Breast epithelium (tissue), 4 donors: ENCODE results near the gene TPCN2. TPM values are rescaled to one million over a fixed set of nuclear protein-coding genes. Genes with fewer than 3 reads are reported as not detected.
A peak's percentile ranks its signal among the peaks of the same experiment; 100 is the strongest.

Experiments used
- DNase-seq, 2 donors: peaks; one replicate each; pipeline ENCODE4 v3.0.0-alpha.2; 2019; ENCODE audit warnings: low spot score in 2 of 2
- H3K27ac ChIP-seq, 2 donors: fragments of 200-600 bp; sonication (generic) in 1 of 2; one replicate each; pipeline ENCODE4 v1.5.1; 2016 to 2019; ENCODE audit warnings: mild to moderate bottlenecking in 1 of 2
- H3K27me3 ChIP-seq, 2 donors: fragments of 200-600 bp; sonication (generic) in 1 of 2; one replicate each; pipeline versions ENCODE4 v1.5.1 to v1.6.0; 2017 to 2019; ENCODE audit warnings: control low read depth in 1 of 2, mild to moderate bottlenecking in 1 of 2
- H3K36me3 ChIP-seq: fragments of 200-600 bp; one replicate; pipeline ENCODE4 v1.5.1; 2019
- H3K4me1 ChIP-seq, 2 donors: fragments of 200-600 bp; sonication (generic); one replicate each; pipeline ENCODE4 v1.5.1; 2016 to 2019; ENCODE audit warnings: control low read depth in 1 of 2
- H3K4me3 ChIP-seq, 3 donors: fragments of 200-600 bp; sonication (generic); 1 replicate in 2 of 3; 2 replicates in 1 of 3; pipeline ENCODE4 v1.5.1; 2016 to 2019; ENCODE audit warnings: mild to moderate bottlenecking in 3 of 3, moderate library complexity in 2 of 3
- H3K9me3 ChIP-seq, 2 donors: fragments of 200-600 bp; sonication (generic) in 1 of 2; one replicate each; pipeline ENCODE4 v1.5.1; 2016 to 2019; ENCODE audit warnings: control low read depth in 1 of 2
- POLR2A ChIP-seq: fragments of 450-650 bp; IDR thresholded peaks from one replicate; pipeline ENCODE4 v1.6.1; 2016; ENCODE audit warnings: antibody characterized with exemption, mild to moderate bottlenecking, moderate library complexity
- POLR2AphosphoS5 ChIP-seq, 3 donors: sonication (generic); formaldehyde crosslinking; IDR thresholded peaks; one replicate each; pipeline ENCODE4 v1.6.1; 2017; ENCODE audit warnings: antibody characterized with exemption in 3 of 3
- intact Hi-C: fragments of 100-400 bp; cut with DNase I; formaldehyde crosslinking; loops from one replicate; pipeline ENCODE4 v1.15.1; 2023; ENCODE audit warnings: low total_unique reads
- total RNA-seq, 3 donors: library from RNA; depleted of rRNA; stranded (reverse); fragments of >200 nt; gene quantifications; one replicate each; pipeline ENCODE4 v1.1.0, GENCODE V29; 2016
- TF ChIP-seq, protein P1 (sequence below), 3 donors: fragments of 450-650 bp; IDR thresholded peaks; one replicate each; pipeline ENCODE4 v1.5.1; 2016 to 2017; ENCODE audit warnings: antibody characterized with exemption in 3 of 3, mild to moderate bottlenecking in 3 of 3, moderate library complexity in 3 of 3

TPCN2 gene
- total RNA-seq, 3 donors from 2014 or later: 13.0 to 18.0 (median 13.8) TPM

DNA sequence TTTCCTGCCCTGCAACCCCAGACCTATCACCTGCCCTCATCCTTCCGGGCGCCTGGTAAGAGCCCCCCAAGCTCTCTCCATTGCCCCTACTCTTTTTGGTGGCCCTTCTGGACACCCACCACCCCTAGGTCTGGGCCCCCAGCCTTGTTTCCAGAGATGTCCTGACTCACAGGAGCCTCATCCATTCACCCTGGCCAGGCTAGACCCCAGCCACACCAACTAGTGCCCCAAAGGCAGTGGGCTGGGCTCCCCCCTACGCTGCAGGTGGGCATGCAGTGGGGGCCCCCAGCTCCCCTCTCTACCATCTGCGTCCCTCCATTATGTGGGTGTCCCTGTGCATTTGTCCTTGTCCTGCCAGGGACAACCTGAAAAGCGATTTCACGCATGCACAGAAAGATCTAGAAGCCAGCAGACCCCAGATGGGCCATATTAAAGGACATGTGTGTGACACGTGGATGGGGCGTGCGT, 37.1 kb upstream of the TPCN2 start:
- H3K4me1 ChIP-seq: peaks cover 0 to 10% of the 10 kb centered on the region in 2 donors

DNA sequence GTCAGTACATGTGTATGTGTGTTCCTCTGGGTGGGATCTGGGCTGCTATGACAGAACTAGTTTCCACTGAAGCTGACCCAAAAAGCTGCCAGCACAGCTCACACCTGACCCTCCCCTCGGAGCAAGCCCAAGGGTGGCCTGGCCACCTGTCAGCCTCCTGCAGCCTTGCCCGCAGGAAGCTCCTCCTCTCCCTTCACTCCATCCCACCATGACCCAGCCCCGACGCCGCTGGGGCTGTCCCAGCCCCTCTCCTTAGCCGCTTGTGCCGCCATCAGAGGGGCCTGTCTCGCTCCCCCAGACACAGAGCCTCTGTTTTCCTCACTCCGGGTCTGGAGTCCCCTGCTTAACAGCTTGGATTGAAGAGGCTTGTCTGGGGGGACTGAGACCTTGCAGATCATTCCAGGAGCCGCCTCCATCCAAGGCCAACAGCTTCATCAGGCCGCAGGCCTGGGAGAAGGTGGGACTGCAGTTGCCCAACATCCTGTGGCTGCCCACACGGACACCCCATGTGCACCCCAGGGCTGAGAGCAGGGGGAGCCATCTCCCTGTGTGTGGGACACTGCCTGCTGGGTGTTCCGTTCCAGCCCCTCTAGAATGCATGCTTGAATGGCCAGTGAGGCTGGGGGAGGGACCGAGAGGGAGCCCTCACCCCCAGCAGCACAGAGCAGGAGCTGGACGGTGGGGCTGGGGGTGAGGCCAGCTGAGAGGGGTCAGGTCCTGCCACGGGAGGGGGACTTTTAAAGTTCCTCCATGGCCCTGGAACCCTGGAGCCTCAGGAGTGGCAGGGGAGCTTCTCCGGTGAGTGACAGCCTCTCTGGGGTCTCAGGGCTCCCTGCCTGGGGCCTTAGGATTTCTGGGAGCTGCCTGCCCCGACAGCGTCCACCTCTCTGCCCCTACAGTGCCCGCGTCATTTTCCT, 36.4 kb upstream of the TPCN2 start:
- no peak for DNase-seq
- Histone ChIP-seq H3K36me3 (no peaks in the 10 kb centered on the region), H3K9me3 (no peaks in the 10 kb centered on the region), H3K27ac (peak overlapping the region; percentile 75 to 95), H3K27me3 (peaks cover 0 to 14% of the 10 kb centered on the region in 2 donors), H3K4me1 (peaks cover 0 to 10% of the 10 kb centered on the region in 2 donors), H3K4me3 (peak overlapping the region; percentile 46 to 70 (median 53))
- TF ChIP-seq, protein P1, sequence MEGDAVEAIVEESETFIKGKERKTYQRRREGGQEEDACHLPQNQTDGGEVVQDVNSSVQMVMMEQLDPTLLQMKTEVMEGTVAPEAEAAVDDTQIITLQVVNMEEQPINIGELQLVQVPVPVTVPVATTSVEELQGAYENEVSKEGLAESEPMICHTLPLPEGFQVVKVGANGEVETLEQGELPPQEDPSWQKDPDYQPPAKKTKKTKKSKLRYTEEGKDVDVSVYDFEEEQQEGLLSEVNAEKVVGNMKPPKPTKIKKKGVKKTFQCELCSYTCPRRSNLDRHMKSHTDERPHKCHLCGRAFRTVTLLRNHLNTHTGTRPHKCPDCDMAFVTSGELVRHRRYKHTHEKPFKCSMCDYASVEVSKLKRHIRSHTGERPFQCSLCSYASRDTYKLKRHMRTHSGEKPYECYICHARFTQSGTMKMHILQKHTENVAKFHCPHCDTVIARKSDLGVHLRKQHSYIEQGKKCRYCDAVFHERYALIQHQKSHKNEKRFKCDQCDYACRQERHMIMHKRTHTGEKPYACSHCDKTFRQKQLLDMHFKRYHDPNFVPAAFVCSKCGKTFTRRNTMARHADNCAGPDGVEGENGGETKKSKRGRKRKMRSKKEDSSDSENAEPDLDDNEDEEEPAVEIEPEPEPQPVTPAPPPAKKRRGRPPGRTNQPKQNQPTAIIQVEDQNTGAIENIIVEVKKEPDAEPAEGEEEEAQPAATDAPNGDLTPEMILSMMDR (IDR thresholded peaks at IDR 0.05): no peak
- TF ChIP-seq POLR2AphosphoS5 (IDR thresholded peaks at IDR 0.05): peak in 1 of 3 donors; percentile 25
- intact Hi-C loops: no loop called here

More for the DNA sequence above, 37.1 kb upstream of the TPCN2 start:
- Histone ChIP-seq H3K9me3 (no peaks in the 10 kb centered on the region), H3K36me3 (no peaks in the 10 kb centered on the region), H3K27me3 (peaks cover 0 to 14% of the 10 kb centered on the region in 2 donors), H3K4me3 (peak overlapping the region; percentile 46 to 70 (median 53)), H3K27ac (peak overlapping the region; percentile 42 to 95)
- no peak for DNase-seq
- TF ChIP-seq, protein P1 (IDR thresholded peaks at IDR 0.05): no peak
- no peak for TF ChIP-seq POLR2AphosphoS5 (IDR thresholded peaks at IDR 0.05)
- TF ChIP-seq POLR2A: no peak
- intact Hi-C loops: no loop called here

DNA sequence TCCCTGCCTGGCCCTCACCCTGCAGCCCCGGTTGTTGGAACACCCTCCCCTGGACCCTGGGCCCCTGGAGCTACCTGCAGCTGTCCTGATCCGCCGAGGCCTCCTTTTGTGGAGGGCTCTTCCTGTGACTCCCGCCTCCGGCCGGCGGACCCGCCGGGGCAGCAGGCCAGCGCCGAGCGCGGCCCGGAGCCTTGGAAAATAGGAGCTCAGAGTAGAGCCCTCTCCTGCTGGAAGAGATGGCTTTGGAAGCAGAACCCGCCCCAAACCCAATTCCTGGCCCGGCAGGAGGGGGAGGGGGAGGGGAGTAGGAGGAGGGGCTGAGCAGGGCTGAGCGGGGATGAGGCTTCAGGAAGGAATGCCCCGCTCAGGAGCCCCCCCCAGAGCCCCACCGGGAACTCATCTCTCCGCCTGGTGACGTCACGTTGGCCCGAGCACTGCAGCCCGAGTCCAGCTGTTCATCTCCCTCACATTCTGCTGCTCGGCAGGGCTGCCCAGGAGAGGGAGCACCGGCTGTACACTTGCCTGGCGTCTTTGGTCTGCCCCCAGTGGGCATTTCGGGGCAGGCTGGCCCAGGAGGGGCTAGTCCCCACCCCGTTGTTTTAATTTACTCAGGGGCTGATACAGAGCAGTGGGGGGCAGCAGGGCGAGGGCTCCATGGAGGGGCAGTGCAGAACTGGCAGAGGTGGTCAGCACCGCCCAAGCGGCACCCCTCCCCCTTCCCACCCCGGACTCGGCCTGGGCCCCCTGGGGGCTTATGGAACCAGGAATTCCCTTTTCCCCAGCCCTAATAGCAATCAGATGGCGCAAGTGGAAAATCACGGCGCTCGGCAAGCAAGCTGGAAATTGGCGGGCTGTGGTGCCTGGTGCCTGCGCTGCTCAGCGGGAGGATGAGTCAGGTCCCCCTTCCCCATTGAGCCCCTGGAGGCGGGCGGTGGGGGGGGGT, 35.5 kb upstream of the TPCN2 start, which contains the start of gene MRGPRF:
MRGPRF (minus strand) TSS at position 238 of the 943 bp plus-strand sequence. CDS start 3,345 bp downstream, outside the sequence.
- Histone ChIP-seq H3K4me3 (peak within 1 kb of the TSS; percentile 46 to 70 (median 53)), H3K27me3 (peaks cover 0 to 14% of the 10 kb centered on the region in 2 donors), H3K9me3 (no peaks in the 10 kb centered on the region), H3K4me1 (peaks cover 0 to 10% of the 10 kb centered on the region in 2 donors), H3K36me3 (no peaks in the 10 kb centered on the region), H3K27ac (peak within 1 kb of the TSS; percentile 75 to 95)
- intact Hi-C loops: no loop called here
- TF ChIP-seq POLR2AphosphoS5 (IDR thresholded peaks at IDR 0.05): peak in 2 of 3 donors; percentile 50 to 57
- TF ChIP-seq, protein P1 (IDR thresholded peaks at IDR 0.05): peak; percentile 16 to 47 (median 36)
- TF ChIP-seq POLR2A: no peak
- DNase-seq: peak; percentile 67 to 72

DNA sequence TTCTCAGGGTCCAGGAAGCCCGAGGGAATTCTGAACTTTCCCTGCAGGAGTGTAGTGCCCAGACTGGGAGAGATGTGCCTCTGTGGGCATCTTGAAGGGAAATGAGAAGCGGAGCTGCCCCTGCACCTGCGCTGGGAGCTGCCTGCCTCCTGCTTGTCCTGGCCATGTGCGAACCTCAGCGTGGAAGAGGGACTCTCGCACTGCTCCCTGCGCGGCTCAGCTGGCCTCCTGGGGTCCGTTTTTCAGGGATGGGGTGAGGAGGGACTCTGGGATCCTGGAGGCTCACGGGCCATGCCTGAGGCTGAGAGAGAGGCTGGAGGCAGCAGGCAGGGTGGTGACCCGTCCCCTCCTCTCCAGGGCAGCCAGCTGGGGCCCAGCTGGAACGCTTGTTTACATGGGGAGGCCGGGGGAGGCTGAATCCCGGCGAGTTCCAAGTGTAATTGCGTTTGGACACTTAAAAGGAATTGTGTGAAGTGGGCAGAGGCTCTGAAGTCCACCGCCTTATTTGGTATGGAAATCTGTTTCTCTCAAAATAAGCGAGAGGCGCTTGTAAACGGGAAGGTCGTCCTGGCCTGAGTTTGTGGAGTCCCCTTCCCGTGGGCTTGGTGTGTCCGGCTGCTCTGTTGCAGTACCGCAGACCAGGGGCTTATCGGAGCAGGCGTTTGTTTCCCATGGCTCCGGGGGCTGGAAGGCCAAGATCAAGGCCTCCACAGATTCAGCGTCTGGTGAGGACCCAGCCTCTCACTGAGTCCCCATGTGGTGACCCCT, 34.5 kb upstream of the TPCN2 start:
- no peak for DNase-seq
- intact Hi-C loops: no loop called here
- Histone ChIP-seq H3K27me3 (peaks cover 0 to 14% of the 10 kb centered on the region in 2 donors), H3K4me1 (peaks cover 0 to 10% of the 10 kb centered on the region in 2 donors), H3K9me3 (no peaks in the 10 kb centered on the region), H3K4me3 (peak overlapping the region; percentile 46 to 70 (median 53)), H3K36me3 (no peaks in the 10 kb centered on the region), H3K27ac (peak overlapping the region; percentile 75 to 95)
- TF ChIP-seq, protein P1 (IDR thresholded peaks at IDR 0.05): no peak
- TF ChIP-seq POLR2A (no peak), POLR2AphosphoS5 (IDR thresholded peaks at IDR 0.05) (no peak)
